ENCODE results near the gene ITGB2. TPM values are rescaled to one million over a fixed set of nuclear protein-coding genes. Genes with fewer than 3 reads are reported as not detected.

The ITGB2 gene
- total RNA-seq, 4 donors from 2014 or later = 33.2 to 110 (median 44.0) TPM

DNA sequence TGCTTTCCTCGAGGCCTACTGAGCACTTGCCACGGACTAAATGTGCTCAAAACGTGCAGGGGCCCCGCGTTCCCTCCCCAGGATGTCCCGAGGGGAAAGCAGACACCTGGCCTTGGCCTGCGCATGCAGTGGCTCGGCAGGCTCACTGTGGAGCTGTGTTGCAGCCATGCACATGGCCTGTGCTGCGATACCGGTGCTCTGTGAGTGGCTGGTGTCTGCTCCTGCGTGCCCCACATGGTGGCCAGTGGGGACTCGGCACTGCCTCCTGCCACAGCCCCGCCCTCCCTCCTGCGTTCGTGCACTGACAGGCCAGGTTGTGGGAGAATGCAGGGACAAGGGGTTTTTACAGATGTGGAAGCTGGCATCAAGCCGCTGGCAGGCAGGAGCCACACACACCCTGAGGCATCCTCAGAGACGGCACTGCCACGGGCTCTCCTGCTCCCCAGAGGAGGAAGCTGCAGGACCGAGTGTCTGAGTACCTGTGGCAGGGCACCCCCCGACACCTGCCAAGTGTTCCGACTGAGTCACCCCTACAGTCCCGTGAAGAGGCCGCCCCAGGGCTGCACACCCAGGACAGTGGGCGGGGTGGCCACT is 30.3 kb downstream of the ITGB2 start:
- peaks cover 0 to 33% (median 0%) of the 10 kb centered on the region in 4 donors for H3K27me3 ChIP-seq
- H3K27ac ChIP-seq (replicated peaks in 1 of 4) = no peak overlapping the region
- H3K36me3 ChIP-seq = no peaks in the 10 kb centered on the region
- intact Hi-C loops (cut with DNase I) = loop anchor here (5.0 kb wide), 1 partner anchor 42 kb away; no protein-coding TSS in a partner anchor
- H3K4me1 ChIP-seq = no peaks in the 10 kb centered on the region
- TF ChIP-seq POLR2A (IDR thresholded peaks at IDR 0.05; ENCODE audit: low read depth) = no peak
- no peak for TF ChIP-seq POLR2AphosphoS5 (IDR thresholded peaks at IDR 0.05)
- no peak for TF ChIP-seq EP300 (IDR thresholded peaks at IDR 0.05)
- TF ChIP-seq, protein P1, sequence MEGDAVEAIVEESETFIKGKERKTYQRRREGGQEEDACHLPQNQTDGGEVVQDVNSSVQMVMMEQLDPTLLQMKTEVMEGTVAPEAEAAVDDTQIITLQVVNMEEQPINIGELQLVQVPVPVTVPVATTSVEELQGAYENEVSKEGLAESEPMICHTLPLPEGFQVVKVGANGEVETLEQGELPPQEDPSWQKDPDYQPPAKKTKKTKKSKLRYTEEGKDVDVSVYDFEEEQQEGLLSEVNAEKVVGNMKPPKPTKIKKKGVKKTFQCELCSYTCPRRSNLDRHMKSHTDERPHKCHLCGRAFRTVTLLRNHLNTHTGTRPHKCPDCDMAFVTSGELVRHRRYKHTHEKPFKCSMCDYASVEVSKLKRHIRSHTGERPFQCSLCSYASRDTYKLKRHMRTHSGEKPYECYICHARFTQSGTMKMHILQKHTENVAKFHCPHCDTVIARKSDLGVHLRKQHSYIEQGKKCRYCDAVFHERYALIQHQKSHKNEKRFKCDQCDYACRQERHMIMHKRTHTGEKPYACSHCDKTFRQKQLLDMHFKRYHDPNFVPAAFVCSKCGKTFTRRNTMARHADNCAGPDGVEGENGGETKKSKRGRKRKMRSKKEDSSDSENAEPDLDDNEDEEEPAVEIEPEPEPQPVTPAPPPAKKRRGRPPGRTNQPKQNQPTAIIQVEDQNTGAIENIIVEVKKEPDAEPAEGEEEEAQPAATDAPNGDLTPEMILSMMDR (IDR thresholded peaks at IDR 0.05) = no peak
- no peaks in the 10 kb centered on the region for H3K9me3 ChIP-seq
- no peak for DNase-seq (ENCODE audit: extremely low spot score)
- WGBS = 91% methylated on average over 8 of the region's 24 CpGs
- H3K4me3 ChIP-seq = no peak overlapping the region

DNA sequence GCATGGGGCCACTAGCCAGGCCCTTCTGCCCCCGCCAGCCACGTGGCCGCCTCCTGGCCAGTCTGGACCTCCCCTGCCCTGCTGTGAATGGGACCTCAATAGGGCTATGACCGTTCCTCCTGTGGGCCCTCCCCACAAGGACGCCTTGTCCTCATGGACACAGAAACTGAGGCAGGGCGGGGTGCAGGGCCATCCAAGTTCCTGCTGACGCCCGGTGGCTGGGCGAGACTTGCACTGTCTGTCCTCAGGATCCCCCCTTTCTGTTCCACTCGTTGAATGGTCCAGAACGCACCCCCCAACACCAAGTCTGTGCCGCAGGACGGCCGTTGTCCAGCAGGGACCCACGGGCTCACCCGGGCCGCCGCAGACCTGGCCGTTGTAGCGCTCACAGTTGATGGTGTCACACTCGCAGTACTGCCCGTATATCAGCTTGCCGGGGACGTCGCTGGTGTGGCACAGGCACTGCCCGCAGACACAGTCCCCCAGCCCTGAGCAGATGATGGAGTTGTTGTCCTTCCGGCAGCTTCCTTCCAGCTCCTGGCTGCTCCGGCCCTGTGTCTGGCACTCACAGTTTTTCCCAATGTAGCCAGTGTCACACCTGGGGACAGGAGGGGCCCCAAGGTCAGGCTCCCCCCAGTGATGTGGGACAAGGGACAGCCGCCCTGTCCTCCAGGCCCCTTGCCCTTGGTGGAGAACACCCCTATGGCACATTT is 30.9 kb downstream of the ITGB2 start:
- DNase-seq (ENCODE audit: extremely low spot score) = no peak
- peaks cover 0 to 33% (median 0%) of the 10 kb centered on the region in 4 donors for H3K27me3 ChIP-seq
- intact Hi-C loops (cut with DNase I) = loop anchor here (5.0 kb wide), 1 partner anchor 43 kb away; no protein-coding TSS in a partner anchor
- no peak overlapping the region for H3K27ac ChIP-seq (replicated peaks in 1 of 4)
- TF ChIP-seq POLR2AphosphoS5 (IDR thresholded peaks at IDR 0.05) (no peak), POLR2A (IDR thresholded peaks at IDR 0.05; ENCODE audit: low read depth) (no peak), EP300 (IDR thresholded peaks at IDR 0.05) (no peak)
- TF ChIP-seq, protein P1 (IDR thresholded peaks at IDR 0.05) = no peak
- H3K4me3 ChIP-seq = no peak overlapping the region
- WGBS = 89% methylated on average over 22 of the region's 29 CpGs
- H3K36me3 ChIP-seq = no peaks in the 10 kb centered on the region
- no peaks in the 10 kb centered on the region for H3K4me1 ChIP-seq
- no peaks in the 10 kb centered on the region for H3K9me3 ChIP-seq

DNA sequence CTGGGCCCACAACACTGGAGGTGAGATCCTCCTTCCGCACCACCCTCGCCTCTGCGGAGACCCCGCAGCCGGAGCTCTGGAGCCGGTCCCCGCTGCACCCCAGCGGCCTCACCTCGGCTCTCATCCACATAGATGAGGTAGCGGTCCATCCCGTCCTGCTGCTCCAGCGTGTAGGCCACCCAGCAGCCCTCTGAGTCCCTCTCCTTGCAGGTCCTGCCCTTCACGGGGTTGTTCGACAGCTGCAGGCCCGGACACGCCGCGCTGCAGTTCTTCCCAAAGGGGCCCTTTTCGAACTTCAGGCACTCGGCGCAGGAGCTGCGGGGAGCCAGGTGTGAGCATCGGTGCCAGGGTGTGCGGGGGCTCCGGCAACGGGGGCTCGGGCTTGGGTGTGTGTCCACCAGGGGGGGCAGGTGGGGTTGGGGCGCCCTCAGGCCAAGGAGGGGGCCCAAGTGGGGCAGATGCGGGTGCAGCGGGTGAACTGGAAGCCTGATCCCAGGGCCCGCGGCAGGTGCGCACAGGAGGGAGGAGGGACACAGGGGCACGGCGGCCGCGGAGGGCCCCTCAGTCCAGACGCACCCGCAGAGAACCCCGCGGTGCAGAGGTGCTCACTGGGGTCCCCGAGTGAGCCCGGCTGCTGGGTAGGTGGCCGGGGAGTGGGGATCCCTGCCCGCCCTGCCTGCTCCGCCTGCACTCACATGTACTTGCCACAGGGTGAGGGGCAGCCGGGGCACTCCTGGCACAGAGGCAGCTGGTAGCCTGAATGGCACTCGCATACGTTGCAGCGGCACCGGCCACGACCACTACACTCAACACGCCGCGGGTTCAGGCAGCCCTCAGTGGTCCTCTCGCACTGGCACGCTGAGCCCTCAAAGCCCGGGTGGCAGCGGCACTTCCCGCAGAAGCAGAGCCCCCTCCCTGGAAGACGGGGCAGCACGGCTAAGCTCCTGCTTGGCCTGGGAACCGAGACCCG is 31.8 kb downstream of the ITGB2 start:
- DNase-seq (ENCODE audit: extremely low spot score) = no peak
- intact Hi-C loops (cut with DNase I) = no loop called here
- WGBS = 91% methylated on average over 62 of the region's 64 CpGs
- Histone ChIP-seq H3K4me1 (no peaks in the 10 kb centered on the region), H3K36me3 (no peaks in the 10 kb centered on the region), H3K9me3 (no peaks in the 10 kb centered on the region), H3K27ac (replicated peaks in 1 of 4) (no peak overlapping the region), H3K4me3 (no peak overlapping the region), H3K27me3 (peaks cover 0 to 33% (median 0%) of the 10 kb centered on the region in 4 donors)
- TF ChIP-seq POLR2AphosphoS5 (IDR thresholded peaks at IDR 0.05) (no peak), POLR2A (IDR thresholded peaks at IDR 0.05; ENCODE audit: low read depth) (no peak)
- TF ChIP-seq, protein P1 (IDR thresholded peaks at IDR 0.05) = no peak

DNA sequence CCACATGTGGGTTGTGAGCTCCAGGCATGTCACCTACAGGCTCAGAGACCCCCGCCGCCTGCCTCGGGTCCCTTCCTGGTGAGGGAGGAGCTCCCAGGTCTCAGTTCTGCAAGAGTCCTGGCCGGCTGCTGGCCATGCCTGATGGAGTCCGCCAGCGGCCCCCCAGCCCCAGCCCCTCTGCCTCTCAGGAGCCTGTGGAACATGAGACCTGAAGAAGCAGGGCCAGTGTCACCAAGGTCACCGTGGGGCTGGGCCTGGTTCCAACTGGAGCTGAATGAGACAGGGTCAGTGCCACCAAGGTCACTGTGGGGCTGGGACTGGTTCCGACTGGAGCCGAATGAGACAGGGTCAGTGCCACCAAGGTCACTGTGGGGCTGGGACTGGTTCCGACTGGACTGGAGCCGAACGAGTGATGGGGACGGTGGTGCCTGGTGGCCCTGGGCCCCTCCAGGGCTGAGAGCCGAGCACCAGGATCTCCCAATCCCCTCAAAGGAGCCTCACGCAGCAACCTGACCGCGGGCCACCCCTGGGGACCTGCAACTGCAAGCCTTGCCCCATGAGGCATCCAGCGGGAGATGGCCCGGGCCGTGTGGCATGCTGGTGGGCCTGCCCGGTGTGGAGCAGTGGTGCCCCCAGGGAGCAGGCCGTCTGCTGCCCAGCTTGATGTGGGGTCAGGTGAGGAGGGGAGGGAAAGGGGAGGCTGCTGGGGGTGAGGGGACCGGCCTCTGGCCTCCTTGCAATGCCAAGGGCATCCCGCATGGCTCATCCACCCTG is 32.7 kb downstream of the ITGB2 start:
- H3K9me3 ChIP-seq = no peaks in the 10 kb centered on the region
- WGBS = 83% methylated on average over 12 of the region's 24 CpGs
- DNase-seq (ENCODE audit: extremely low spot score) = no peak
- no peaks in the 10 kb centered on the region for H3K36me3 ChIP-seq
- TF ChIP-seq POLR2AphosphoS5 (IDR thresholded peaks at IDR 0.05) (no peak), EP300 (IDR thresholded peaks at IDR 0.05) (no peak), POLR2A (IDR thresholded peaks at IDR 0.05; ENCODE audit: low read depth) (no peak)
- TF ChIP-seq, protein P1 (IDR thresholded peaks at IDR 0.05) = no peak
- no peaks in the 10 kb centered on the region for H3K4me1 ChIP-seq
- peaks cover 0 to 33% (median 0%) of the 10 kb centered on the region in 4 donors for H3K27me3 ChIP-seq
- no peak overlapping the region for H3K27ac ChIP-seq (replicated peaks in 1 of 4)
- intact Hi-C loops (cut with DNase I) = no loop called here
- no peak overlapping the region for H3K4me3 ChIP-seq
